GM12878 (cell line): ENCODE measurements around the gene PTPRN2. TPM values are rescaled to one million over a fixed set of nuclear protein-coding genes. Genes with fewer than 3 reads are reported as not detected.

ENCODE experiments used
- ATAC-seq: fragments of 200-7000 bp; cut with Tn5 transposase; 3 replicates; pipeline ENCODE4 v1.9.1; 2020; ENCODE audit warnings: mild to moderate bottlenecking, moderate library complexity
- BruUV-seq: library from RNA; stranded (reverse); fragments of 400-500 nt; replicated peaks from 2 replicates; lab custom pipeline; 2021; lab: Mats Ljungman, UMichigan
- CTCF ChIA-PET: fragments of 300-600 bp; sonication (Branson Sonifier 250); formaldehyde crosslinking; extraction: SDS; loops from one replicate; lab custom pipeline; 2021; ENCODE audit warnings: inconsistent platforms; lab: Yijun Ruan, JAX
- POLR2A ChIA-PET: fragments of 350-600 bp; formaldehyde crosslinking; extraction: SDS; loops from one replicate; lab custom pipeline; 2021; ENCODE audit warnings: inconsistent platforms; lab: Charles Lee
- RAD21 ChIA-PET: fragments of 300-600 bp; sonication (Branson Sonifier 250); formaldehyde crosslinking; loops from one replicate; lab custom pipeline; 2023; ENCODE audit warnings: antibody characterized with exemption; ENCODE audit not compliant: unreplicated experiment; lab: Charles Lee
- SMC1A ChIA-PET: fragments of 300-600 bp; sonication (Branson Sonifier 250); formaldehyde crosslinking; loops from one replicate; lab custom pipeline; 2023; ENCODE audit not compliant: unreplicated experiment, uncharacterized antibody; lab: Charles Lee
- DNase-seq: peaks from one replicate; pipeline ENCODE4 v3.0.0-alpha.2; 2011; ENCODE audit warnings: low read depth, low spot score
- FAIRE-seq: peaks from 3 replicates; lab custom pipeline; 2011; peaks lifted over from hg19 to GRCh38; lab: Jason Lieb, UNC
- H2AFZ ChIP-seq: 2 replicates; pipeline ENCODE4 v1.6.0; 2011; ENCODE audit warnings: low read depth, low read length, control low read depth; ENCODE audit not compliant: control insufficient read depth
- H3K27ac ChIP-seq: 2 replicates; pipeline ENCODE4 v1.5.1; 2011; ENCODE audit warnings: control low read depth; ENCODE audit not compliant: control insufficient read depth, insufficient read depth
- H3K27me3 ChIP-seq, 2 experiments: replicated peaks in 1 of 2; 2 replicates each; pipeline versions ENCODE4 v1.6.0 to v1.6.1; 2011; ENCODE audit warnings: low read length in 1 of 2; ENCODE audit not compliant: control insufficient read depth in 2 of 2, insufficient read depth in 2 of 2
- H3K36me3 ChIP-seq, 2 experiments: 2 replicates each; pipeline ENCODE4 v1.5.1; 2011; ENCODE audit warnings: low read length in 1 of 2; ENCODE audit not compliant: control insufficient read depth in 2 of 2, insufficient read depth in 2 of 2
- H3K4me1 ChIP-seq: 2 replicates; pipeline ENCODE4 v1.6.1; 2011; ENCODE audit warnings: mild to moderate bottlenecking, low read length, moderate library complexity, mixed read lengths; ENCODE audit not compliant: control insufficient read depth, insufficient read depth
- H3K4me2 ChIP-seq: 2 replicates; pipeline ENCODE4 v1.6.0; 2011; ENCODE audit warnings: control low read depth; ENCODE audit not compliant: control insufficient read depth, insufficient read depth
- H3K4me3 ChIP-seq: fragments of 200-600 bp; sonication (generic); 2 replicates; pipeline ENCODE4 v1.5.1; 2016
- H3K79me2 ChIP-seq: 2 replicates; pipeline ENCODE4 v1.6.0; 2011; ENCODE audit warnings: low read length; ENCODE audit not compliant: control insufficient read depth, insufficient read depth
- H3K9ac ChIP-seq: 2 replicates; pipeline ENCODE4 v1.8.0; 2011; ENCODE audit warnings: low read length, control low read depth, mixed read lengths; ENCODE audit not compliant: control insufficient read depth, insufficient read depth
- H3K9me3 ChIP-seq: replicated peaks from 3 replicates; pipeline ENCODE4 v1.5.1; 2011; ENCODE audit warnings: mild to moderate bottlenecking, low read length; ENCODE audit not compliant: control insufficient read depth, insufficient read depth
- H4K20me1 ChIP-seq: 2 replicates; pipeline ENCODE4 v1.6.0; 2011; ENCODE audit not compliant: control insufficient read depth, insufficient read depth
- BRCA1 ChIP-seq: IDR thresholded peaks from 2 replicates; pipeline ENCODE4 v1.6.1; 2011; ENCODE audit warnings: low read depth, low read length, improper control_type of control experiment
- CEBPZ ChIP-seq: fragments of 150-350 bp; IDR thresholded peaks from 2 replicates; pipeline ENCODE4 v1.6.1; 2016; ENCODE audit warnings: low read depth, low read length
- E4F1 ChIP-seq: fragments of 450-650 bp; IDR thresholded peaks from 2 replicates; pipeline ENCODE4 v1.6.1; 2018; ENCODE audit warnings: borderline replicate concordance, mild to moderate bottlenecking; ENCODE audit not compliant: partially characterized antibody
- IKZF2 ChIP-seq, 2 experiments: fragments of 450-650 bp; IDR thresholded peaks; 2 replicates each; pipeline ENCODE4 v1.6.1; 2017; ENCODE audit warnings: mild to moderate bottlenecking in 2 of 2, moderate library complexity in 2 of 2
- MLLT1 ChIP-seq: fragments of 450-650 bp; IDR thresholded peaks from 2 replicates; pipeline ENCODE4 v1.6.1; 2016; ENCODE audit warnings: mild to moderate bottlenecking
- MTA2 ChIP-seq: fragments of 450-650 bp; IDR thresholded peaks from 2 replicates; pipeline ENCODE4 v1.6.1; 2016; ENCODE audit warnings: low read depth, mild to moderate bottlenecking, moderate library complexity
- NFYB ChIP-seq: IDR thresholded peaks from 2 replicates; pipeline ENCODE4 v1.6.1; 2011; ENCODE audit warnings: low read depth, mild to moderate bottlenecking, low read length, improper control_type of control experiment, moderate library complexity; ENCODE audit not compliant: insufficient read depth
- PAX8 ChIP-seq: fragments of 450-650 bp; IDR thresholded peaks from 2 replicates; pipeline ENCODE4 v1.6.1; 2017; ENCODE audit warnings: mild to moderate bottlenecking, moderate library complexity
- RB1 ChIP-seq: fragments of 450-650 bp; formaldehyde crosslinking; IDR thresholded peaks from 2 replicates; pipeline ENCODE4 v1.6.1; 2017; ENCODE audit warnings: mild to moderate bottlenecking, borderline replicate concordance
- STAT1 ChIP-seq: fragments of 450-650 bp; conservative IDR thresholded peaks from 2 replicates; pipeline ENCODE4 v1.6.1; 2014; ENCODE audit warnings: antibody characterized with exemption, mild to moderate bottlenecking
- SUPT20H ChIP-seq: IDR thresholded peaks from 2 replicates; pipeline ENCODE4 v1.6.1; 2011; ENCODE audit warnings: low read depth, mild to moderate bottlenecking, low read length, moderate library complexity, borderline replicate concordance; ENCODE audit not compliant: control insufficient read depth
- ZNF24 ChIP-seq: fragments of 450-650 bp; IDR thresholded peaks from 2 replicates; pipeline ENCODE4 v1.6.1; 2017; ENCODE audit warnings: antibody characterized with exemption, mild to moderate bottlenecking
- ZNF384 ChIP-seq: IDR thresholded peaks from 2 replicates; pipeline ENCODE4 v1.6.1; 2012; ENCODE audit warnings: low read depth, mild to moderate bottlenecking, low read length, improper control_type of control experiment, borderline replicate concordance
- WGBS: methylation state at CpG from one replicate; pipeline ENCODE4 v1.1.6; 2016; ENCODE audit warnings: low lambda C conversion rate; ENCODE audit not compliant: insufficient replicate concordance, insufficient coverage; ENCODE audit errors: missing lambda C conversion rate; 5-methylcytosine and 5-hydroxymethylcytosine counted together
- in situ Hi-C: fragments of 300-500 bp; cut with MboI; formaldehyde crosslinking; loops from 9 replicates; pipeline ENCODE4 v1.14.3; 2018; ENCODE audit warnings: mixed read lengths
- intact Hi-C: fragments of 100-400 bp; cut with micrococcal nuclease; formaldehyde crosslinking; loops from one replicate; pipeline ENCODE4 v1.14.2; 2022; ENCODE audit not compliant: unreplicated experiment
- polyA plus RNA-seq, 11 experiments: library from polyadenylated mRNA; depleted of rRNA in 4 of 11; unstranded in 6 of 11; stranded (reverse) in 5 of 11; fragments of >200 nt; fragmentation: Nextera tagmentation in 4 of 11; fragmentation: Illumina TruSeq in 1 of 11; extraction: Ambion mirVana in 4 of 11; extraction: Trizol in 1 of 11; gene quantifications; 1 replicate in 1 of 11; 2 replicates in 10 of 11; pipeline versions ENCODE4 v1.2.1 to v1.2.3, GENCODE V29; 2011 to 2016; ENCODE audit warnings: inconsistent platforms in 2 of 11, missing spikeins in 2 of 11, low read depth in 1 of 11
- total RNA-seq, 4 experiments: library from RNA; depleted of rRNA in 3 of 4; stranded (reverse); fragments of >200 nt in 3 of 4; fragmentation: Illumina TruSeq in 1 of 4; extraction: Trizol in 1 of 4; gene quantifications; 2 replicates each; pipeline versions ENCODE4 v1.2.1 to v1.2.3, GENCODE V29; 2013 to 2021

Gene PTPRN2
- total and polyA plus RNA-seq, 10 of the 15 experiments (the other 5 are each of a cell fraction or from before 2014, with no cell fraction given), result 5.4 TPM; not detected in 9

GRCh38 chr7:158316466-158317031 lies 271.1 kb downstream of the PTPRN2 start:
- in situ Hi-C loops, result no loop called here
- no peak overlapping the region for H3K27ac ChIP-seq
- ATAC-seq (no peak), FAIRE-seq (no peak), DNase-seq (no peak)
- ChIA-PET SMC1A (no interaction called here), RAD21 (no interaction called here), POLR2A (no interaction called here), CTCF (no interaction called here)
- H3K9me3 ChIP-seq, result no peaks in the 10 kb centered on the region; the same call in 1 of the 3 replicates
- 67% methylated on average over 35 of the region's 35 CpGs for WGBS
- no peaks in the 10 kb centered on the region for H4K20me1 ChIP-seq
- BruUV-seq, result no TSS peak
- intact Hi-C loops, result no loop called here
- H3K4me2 ChIP-seq, result no peak overlapping the region
- H3K4me3 ChIP-seq, result no peak overlapping the region
- H3K79me2 ChIP-seq, result no peaks in the 10 kb centered on the region
- no peak overlapping the region for H3K9ac ChIP-seq
- no peak overlapping the region for H2AFZ ChIP-seq
- no peaks in the 10 kb centered on the region for H3K36me3 ChIP-seq
- no peaks in the 10 kb centered on the region for H3K27me3 ChIP-seq
- H3K4me1 ChIP-seq, result no peaks in the 10 kb centered on the region
- no peak for TF ChIP-seq MTA2
- no peak for TF ChIP-seq PAX8
- no peak for TF ChIP-seq E4F1
- TF ChIP-seq ZNF24, result no peak
- no peak for TF ChIP-seq MLLT1
- no peak for TF ChIP-seq SUPT20H
- TF ChIP-seq ZNF384, result no peak
- no peak for TF ChIP-seq IKZF2 (IDR thresholded peaks at IDR 0.05)
- TF ChIP-seq STAT1, result no peak
- no peak for TF ChIP-seq BRCA1
- no peak for TF ChIP-seq RB1
- no peak for TF ChIP-seq CEBPZ
- TF ChIP-seq NFYB, result no peak
